HEK293 (cell line): Measurements from ENCODE around the gene VAV2.
A peak's percentile ranks its signal among the peaks of the same experiment; 100 is the strongest.

Experiments used
- CTCF ChIA-PET: fragments of 350-600 bp; formaldehyde crosslinking; extraction: SDS; loops from one replicate; lab custom pipeline; 2021; ENCODE audit warnings: antibody characterized with exemption; lab: Yijun Ruan, JAX
- POLR2A ChIA-PET: fragments of 300-600 bp; formaldehyde crosslinking; extraction: SDS; loops from one replicate; lab custom pipeline; 2020; ENCODE audit warnings: antibody characterized with exemption, inconsistent platforms; lab: Yijun Ruan, JAX
- H3K27ac ChIP-seq: fragments of 200-500 bp; sonication (Bioruptor generic); 2 replicates; pipeline ENCODE4 v1.5.1; 2014; ENCODE audit warnings: low read depth, low read length, control low read depth, inconsistent platforms; ENCODE audit errors: extremely low read depth
- H3K36me3 ChIP-seq, 2 experiments: fragments of 200-500 bp in 1 of 2; sonication (Bioruptor generic) in 1 of 2; 1 replicate in 1 of 2; 2 replicates in 1 of 2; pipeline ENCODE4 v1.5.1; 2014 to 2017; ENCODE audit warnings: inconsistent platforms in 2 of 2, low read length in 2 of 2; ENCODE audit not compliant: control insufficient read depth in 2 of 2, insufficient read depth in 1 of 2
- H3K4me1 ChIP-seq: fragments of 200-500 bp; sonication (Bioruptor generic); 2 replicates; pipeline ENCODE4 v1.5.1; 2014; ENCODE audit warnings: mild to moderate bottlenecking, low read length, inconsistent platforms; ENCODE audit not compliant: control insufficient read depth, insufficient read depth
- H3K4me3 ChIP-seq: 2 replicates; pipeline ENCODE4 v1.5.1; 2011; ENCODE audit warnings: low read depth, mild to moderate bottlenecking, control low read depth, low read length, moderate library complexity
- H3K9me3 ChIP-seq: fragments of 200-500 bp; sonication (Bioruptor generic); 2 replicates; pipeline ENCODE4 v1.5.1; 2014; ENCODE audit warnings: low read depth, low read length, inconsistent platforms; ENCODE audit not compliant: control insufficient read depth, insufficient read depth
- HOXC10 ChIP-seq: sonication (generic); formaldehyde crosslinking; IDR thresholded peaks from 2 replicates; pipeline ENCODE4 v1.8.1; 2023; ENCODE audit warnings: mild to moderate bottlenecking, missing genetic modification reagents
- OSR2 ChIP-seq: fragments of 450-650 bp; formaldehyde crosslinking; IDR thresholded peaks from 2 replicates; pipeline ENCODE4 v1.5.1; 2016; ENCODE audit warnings: missing biosample characterization, missing genetic modification characterization
- ZBTB17 ChIP-seq: fragments of 450-650 bp; formaldehyde crosslinking; IDR thresholded peaks from 2 replicates; pipeline ENCODE4 v1.5.1; 2016; ENCODE audit warnings: missing biosample characterization, missing genetic modification characterization
- ZIC2 ChIP-seq: fragments of 450-650 bp; formaldehyde crosslinking; IDR thresholded peaks from 2 replicates; pipeline ENCODE4 v1.5.1; 2016; ENCODE audit warnings: missing biosample characterization, missing genetic modification characterization
- ZNF138 ChIP-seq: fragments of 450-650 bp; formaldehyde crosslinking; IDR thresholded peaks from 2 replicates; pipeline ENCODE4 v1.5.1; 2016; ENCODE audit warnings: missing biosample characterization, missing genetic modification characterization, borderline replicate concordance
- ZNF2 ChIP-seq: fragments of 450-650 bp; formaldehyde crosslinking; IDR thresholded peaks from 2 replicates; pipeline ENCODE4 v1.5.1; 2016; ENCODE audit warnings: missing biosample characterization, missing genetic modification characterization
- ZNF23 ChIP-seq: fragments of 450-650 bp; formaldehyde crosslinking; IDR thresholded peaks from 2 replicates; pipeline ENCODE4 v1.5.1; 2016; ENCODE audit warnings: missing biosample characterization, missing genetic modification characterization, borderline replicate concordance
- ZNF239 ChIP-seq: fragments of 450-650 bp; formaldehyde crosslinking; IDR thresholded peaks from 2 replicates; pipeline ENCODE4 v1.5.1; 2016; ENCODE audit warnings: missing biosample characterization, missing genetic modification characterization
- ZNF24 ChIP-seq: fragments of 450-650 bp; formaldehyde crosslinking; IDR thresholded peaks from 2 replicates; pipeline ENCODE4 v1.5.1; 2016; ENCODE audit warnings: missing biosample characterization, missing genetic modification characterization
- ZNF302 ChIP-seq: fragments of 450-650 bp; formaldehyde crosslinking; IDR thresholded peaks from 2 replicates; pipeline ENCODE4 v1.5.1; 2016; ENCODE audit warnings: missing biosample characterization, missing genetic modification characterization, low read depth
- ZNF423 ChIP-seq: fragments of 450-650 bp; formaldehyde crosslinking; IDR thresholded peaks from 2 replicates; pipeline ENCODE4 v1.5.1; 2016; ENCODE audit warnings: missing biosample characterization, missing genetic modification characterization
- ZNF529 ChIP-seq: fragments of 450-650 bp; formaldehyde crosslinking; IDR thresholded peaks from 2 replicates; pipeline ENCODE4 v1.5.1; 2017; ENCODE audit warnings: missing genetic modification characterization, missing biosample characterization; ENCODE audit not compliant: insufficient replicate concordance
- ZNF571 ChIP-seq: fragments of 450-650 bp; formaldehyde crosslinking; IDR thresholded peaks from 2 replicates; pipeline ENCODE4 v1.5.0; 2017; ENCODE audit warnings: missing biosample characterization, missing genetic modification characterization
- ZNF596 ChIP-seq: fragments of 450-650 bp; IDR thresholded peaks from 2 replicates; pipeline ENCODE4 v1.5.0; 2018; ENCODE audit warnings: missing biosample characterization, mild to moderate bottlenecking, missing genetic modification characterization, moderate library complexity
- ZNF654 ChIP-seq: fragments of 450-650 bp; formaldehyde crosslinking; IDR thresholded peaks from 2 replicates; pipeline ENCODE4 v1.5.1; 2016; ENCODE audit warnings: low read depth, missing biosample characterization, missing genetic modification characterization
- ZNF768 ChIP-seq: fragments of 450-650 bp; formaldehyde crosslinking; IDR thresholded peaks from 2 replicates; pipeline ENCODE4 v1.5.1; 2018; ENCODE audit warnings: missing biosample characterization, mild to moderate bottlenecking, missing genetic modification characterization
- TF ChIP-seq, protein P1 (sequence below): fragments of 450-650 bp; formaldehyde crosslinking; IDR thresholded peaks from 2 replicates; pipeline ENCODE4 v1.5.1; 2016; ENCODE audit warnings: missing biosample characterization, missing genetic modification characterization
- TF ChIP-seq, protein P2 (sequence below): fragments of 450-650 bp; formaldehyde crosslinking; IDR thresholded peaks from 2 replicates; pipeline ENCODE4 v1.5.1; 2017; ENCODE audit warnings: missing biosample characterization, missing genetic modification characterization
- TF ChIP-seq, protein P3 (sequence below): fragments of 450-650 bp; formaldehyde crosslinking; IDR thresholded peaks from 2 replicates; pipeline ENCODE4 v1.5.1; 2016; ENCODE audit warnings: missing biosample characterization, missing genetic modification characterization
- TF ChIP-seq, protein P4 (sequence below): fragments of 450-650 bp; formaldehyde crosslinking; IDR thresholded peaks from 2 replicates; pipeline ENCODE4 v1.5.1; 2017; ENCODE audit warnings: missing biosample characterization, missing genetic modification characterization
- TF ChIP-seq, protein P5 (sequence below): fragments of 450-650 bp; formaldehyde crosslinking; IDR thresholded peaks from 2 replicates; pipeline ENCODE4 v1.5.1; 2016; ENCODE audit warnings: missing biosample characterization, missing genetic modification characterization

VAV2 gene

DNA sequence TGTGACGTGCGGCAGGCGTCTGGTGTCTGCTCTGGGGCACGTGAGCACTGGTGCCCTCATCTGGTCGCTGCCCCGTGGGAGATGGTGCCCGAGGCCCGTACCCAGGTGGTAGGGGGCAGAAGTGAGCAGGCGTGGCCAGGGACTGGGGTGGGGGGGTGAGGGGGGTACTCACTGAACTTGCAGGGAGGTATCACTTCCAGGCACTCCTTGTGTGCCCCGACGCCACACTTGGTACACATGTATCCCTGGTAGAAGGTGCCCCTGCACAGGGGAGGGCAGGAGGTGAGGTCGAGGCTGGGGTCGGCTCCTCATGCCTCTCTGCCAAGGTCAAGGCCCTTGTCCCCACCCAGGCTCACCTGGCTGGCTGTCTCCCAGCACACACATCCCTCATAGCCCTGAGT is 208.8 kb downstream of the VAV2 start:
- Histone ChIP-seq H3K9me3 (no peaks in the 10 kb centered on the region), H3K4me3 (no peak overlapping the region), H3K36me3 (peaks cover 0 to 31% of the 10 kb centered on the region in 2 experiments; a peak in 1 of 3 replicates), H3K27ac (no peak overlapping the region), H3K4me1 (no peaks in the 10 kb centered on the region)
- ChIA-PET POLR2A (no interaction called here), CTCF (interaction anchor here (1.0 to 5.3 kb wide), 12 partner anchors 10 to 983 kb away, joined by 3 to 200 read pairs (median 11); no protein-coding TSS in a partner anchor)
- no peak for TF ChIP-seq OSR2 (tag by site-specific recombination)

DNA sequence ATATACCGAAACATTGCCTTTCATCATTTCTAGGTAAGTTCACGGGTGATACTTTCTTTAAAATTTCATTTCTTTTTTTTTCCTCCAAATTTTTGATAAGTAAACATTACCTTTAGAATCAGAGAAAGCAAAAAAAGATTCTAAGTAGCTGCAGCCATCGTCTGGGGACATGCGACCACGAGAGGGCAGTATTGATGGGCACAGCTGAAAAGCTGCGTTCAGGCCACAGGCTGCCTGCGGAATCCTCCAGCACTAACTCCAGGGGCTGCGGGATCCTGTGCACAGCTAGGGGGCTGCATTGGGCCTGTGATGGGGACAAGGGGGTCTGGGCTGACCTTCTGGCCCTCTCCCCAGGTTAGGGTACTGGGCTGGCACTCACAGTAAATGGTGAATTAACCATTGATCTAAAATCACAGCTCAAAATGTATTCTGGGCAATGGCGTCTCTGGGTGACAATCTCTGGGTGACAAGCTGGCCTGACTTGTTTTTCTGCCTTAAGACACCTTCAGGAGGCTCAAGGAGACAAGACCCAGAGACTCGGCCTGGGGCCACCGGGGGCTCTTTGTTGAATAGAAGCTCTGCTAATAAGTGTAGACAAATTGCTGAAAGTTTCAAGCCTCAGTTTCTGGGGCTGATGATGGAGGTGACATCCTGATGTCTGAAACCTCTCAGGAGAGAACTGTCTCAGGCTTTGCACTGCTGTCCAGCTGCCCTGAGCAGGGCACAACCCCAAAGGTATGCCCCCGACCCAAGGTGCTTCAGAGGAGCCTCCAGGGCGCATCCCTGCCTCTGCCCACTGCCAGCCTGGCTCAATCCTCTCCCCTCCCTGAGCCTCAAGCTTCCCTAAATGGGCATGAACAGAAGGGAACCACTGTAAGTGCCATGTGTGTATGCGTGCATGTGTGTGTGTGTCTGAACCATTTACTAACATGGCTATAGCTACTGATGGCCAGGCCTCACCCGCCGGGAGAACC is 209.7 kb downstream of the VAV2 start:
- TF ChIP-seq ZNF654 (tag by site-specific recombination) (peak; percentile 59), ZNF529 (tag by site-specific recombination) (no peak), ZNF24 (tag by site-specific recombination) (no peak)
- TF ChIP-seq, protein P1, sequence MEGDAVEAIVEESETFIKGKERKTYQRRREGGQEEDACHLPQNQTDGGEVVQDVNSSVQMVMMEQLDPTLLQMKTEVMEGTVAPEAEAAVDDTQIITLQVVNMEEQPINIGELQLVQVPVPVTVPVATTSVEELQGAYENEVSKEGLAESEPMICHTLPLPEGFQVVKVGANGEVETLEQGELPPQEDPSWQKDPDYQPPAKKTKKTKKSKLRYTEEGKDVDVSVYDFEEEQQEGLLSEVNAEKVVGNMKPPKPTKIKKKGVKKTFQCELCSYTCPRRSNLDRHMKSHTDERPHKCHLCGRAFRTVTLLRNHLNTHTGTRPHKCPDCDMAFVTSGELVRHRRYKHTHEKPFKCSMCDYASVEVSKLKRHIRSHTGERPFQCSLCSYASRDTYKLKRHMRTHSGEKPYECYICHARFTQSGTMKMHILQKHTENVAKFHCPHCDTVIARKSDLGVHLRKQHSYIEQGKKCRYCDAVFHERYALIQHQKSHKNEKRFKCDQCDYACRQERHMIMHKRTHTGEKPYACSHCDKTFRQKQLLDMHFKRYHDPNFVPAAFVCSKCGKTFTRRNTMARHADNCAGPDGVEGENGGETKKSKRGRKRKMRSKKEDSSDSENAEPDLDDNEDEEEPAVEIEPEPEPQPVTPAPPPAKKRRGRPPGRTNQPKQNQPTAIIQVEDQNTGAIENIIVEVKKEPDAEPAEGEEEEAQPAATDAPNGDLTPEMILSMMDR (tag by site-specific recombination): peak; percentile 77
- Histone ChIP-seq H3K36me3 (peaks cover 0 to 40% of the 10 kb centered on the region in 2 experiments; a peak in 1 of 3 replicates), H3K4me3 (no peak overlapping the region), H3K9me3 (no peaks in the 10 kb centered on the region), H3K27ac (no peak overlapping the region), H3K4me1 (no peaks in the 10 kb centered on the region)
- CTCF ChIA-PET: interaction anchor here (0.5 to 5.3 kb wide), 40 partner anchors 8 to 982 kb away, joined by 3 to 200 read pairs (median 4); partner anchors contain the start of genes BRD3OS and SARDH
- POLR2A ChIA-PET: interaction anchor here (0.6 to 1.8 kb wide), 3 partner anchors 13 to 211 kb away, joined by 3 to 14 read pairs (median 4); no protein-coding TSS in a partner anchor

DNA sequence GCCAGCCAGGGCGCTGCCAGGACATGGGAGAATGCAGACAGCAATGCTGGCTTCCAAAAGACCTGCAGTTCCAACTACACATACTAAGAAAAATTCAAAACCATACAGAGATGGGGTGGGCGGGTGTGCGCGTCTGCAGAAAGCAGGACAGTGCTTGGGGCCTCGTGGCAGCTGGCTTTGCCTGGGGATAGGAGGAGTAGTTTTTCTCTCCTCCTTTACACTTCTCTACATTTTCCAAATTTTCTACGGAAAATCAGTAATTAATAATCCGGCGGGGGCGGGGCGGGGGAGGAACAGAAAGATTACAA is 210.3 kb downstream of the VAV2 start:
- ChIA-PET POLR2A (interaction anchor here (0.6 to 1.8 kb wide), 3 partner anchors 13 to 212 kb away, joined by 3 to 14 read pairs (median 4); no protein-coding TSS in a partner anchor), CTCF (interaction anchor here (0.6 to 5.3 kb wide), 33 partner anchors 8 to 661 kb away, joined by 3 to 200 read pairs (median 5); partner anchors contain the start of genes BRD3OS and SARDH)
- Histone ChIP-seq H3K36me3 (peaks cover 0 to 45% of the 10 kb centered on the region in 2 experiments; a peak in 1 of 3 replicates), H3K9me3 (no peaks in the 10 kb centered on the region), H3K4me3 (no peak overlapping the region), H3K27ac (no peak overlapping the region), H3K4me1 (no peaks in the 10 kb centered on the region)
- TF ChIP-seq ZNF239 (tag by site-specific recombination) (no peak), ZIC2 (no peak), ZNF768 (tag by site-specific recombination) (no peak), ZNF423 (tag by site-specific recombination) (no peak), ZNF23 (tag by site-specific recombination) (no peak), ZNF138 (no peak), ZNF2 (tag by site-specific recombination) (no peak), ZNF302 (tag by site-specific recombination) (no peak), ZNF571 (no peak), ZBTB17 (tag by site-specific recombination) (no peak), HOXC10 (no peak), ZNF596 (tag by site-specific recombination) (no peak)
- TF ChIP-seq, protein P2, sequence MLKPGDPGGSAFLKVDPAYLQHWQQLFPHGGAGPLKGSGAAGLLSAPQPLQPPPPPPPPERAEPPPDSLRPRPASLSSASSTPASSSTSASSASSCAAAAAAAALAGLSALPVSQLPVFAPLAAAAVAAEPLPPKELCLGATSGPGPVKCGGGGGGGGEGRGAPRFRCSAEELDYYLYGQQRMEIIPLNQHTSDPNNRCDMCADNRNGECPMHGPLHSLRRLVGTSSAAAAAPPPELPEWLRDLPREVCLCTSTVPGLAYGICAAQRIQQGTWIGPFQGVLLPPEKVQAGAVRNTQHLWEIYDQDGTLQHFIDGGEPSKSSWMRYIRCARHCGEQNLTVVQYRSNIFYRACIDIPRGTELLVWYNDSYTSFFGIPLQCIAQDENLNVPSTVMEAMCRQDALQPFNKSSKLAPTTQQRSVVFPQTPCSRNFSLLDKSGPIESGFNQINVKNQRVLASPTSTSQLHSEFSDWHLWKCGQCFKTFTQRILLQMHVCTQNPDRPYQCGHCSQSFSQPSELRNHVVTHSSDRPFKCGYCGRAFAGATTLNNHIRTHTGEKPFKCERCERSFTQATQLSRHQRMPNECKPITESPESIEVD (tag by site-specific recombination): no peak
- TF ChIP-seq, protein P3, sequence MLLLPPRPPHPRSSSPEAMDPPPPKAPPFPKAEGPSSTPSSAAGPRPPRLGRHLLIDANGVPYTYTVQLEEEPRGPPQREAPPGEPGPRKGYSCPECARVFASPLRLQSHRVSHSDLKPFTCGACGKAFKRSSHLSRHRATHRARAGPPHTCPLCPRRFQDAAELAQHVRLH (tag by site-specific recombination): no peak
- TF ChIP-seq, protein P4, sequence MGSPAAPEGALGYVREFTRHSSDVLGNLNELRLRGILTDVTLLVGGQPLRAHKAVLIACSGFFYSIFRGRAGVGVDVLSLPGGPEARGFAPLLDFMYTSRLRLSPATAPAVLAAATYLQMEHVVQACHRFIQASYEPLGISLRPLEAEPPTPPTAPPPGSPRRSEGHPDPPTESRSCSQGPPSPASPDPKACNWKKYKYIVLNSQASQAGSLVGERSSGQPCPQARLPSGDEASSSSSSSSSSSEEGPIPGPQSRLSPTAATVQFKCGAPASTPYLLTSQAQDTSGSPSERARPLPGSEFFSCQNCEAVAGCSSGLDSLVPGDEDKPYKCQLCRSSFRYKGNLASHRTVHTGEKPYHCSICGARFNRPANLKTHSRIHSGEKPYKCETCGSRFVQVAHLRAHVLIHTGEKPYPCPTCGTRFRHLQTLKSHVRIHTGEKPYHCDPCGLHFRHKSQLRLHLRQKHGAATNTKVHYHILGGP (tag by site-specific recombination): no peak
- TF ChIP-seq, protein P5, sequence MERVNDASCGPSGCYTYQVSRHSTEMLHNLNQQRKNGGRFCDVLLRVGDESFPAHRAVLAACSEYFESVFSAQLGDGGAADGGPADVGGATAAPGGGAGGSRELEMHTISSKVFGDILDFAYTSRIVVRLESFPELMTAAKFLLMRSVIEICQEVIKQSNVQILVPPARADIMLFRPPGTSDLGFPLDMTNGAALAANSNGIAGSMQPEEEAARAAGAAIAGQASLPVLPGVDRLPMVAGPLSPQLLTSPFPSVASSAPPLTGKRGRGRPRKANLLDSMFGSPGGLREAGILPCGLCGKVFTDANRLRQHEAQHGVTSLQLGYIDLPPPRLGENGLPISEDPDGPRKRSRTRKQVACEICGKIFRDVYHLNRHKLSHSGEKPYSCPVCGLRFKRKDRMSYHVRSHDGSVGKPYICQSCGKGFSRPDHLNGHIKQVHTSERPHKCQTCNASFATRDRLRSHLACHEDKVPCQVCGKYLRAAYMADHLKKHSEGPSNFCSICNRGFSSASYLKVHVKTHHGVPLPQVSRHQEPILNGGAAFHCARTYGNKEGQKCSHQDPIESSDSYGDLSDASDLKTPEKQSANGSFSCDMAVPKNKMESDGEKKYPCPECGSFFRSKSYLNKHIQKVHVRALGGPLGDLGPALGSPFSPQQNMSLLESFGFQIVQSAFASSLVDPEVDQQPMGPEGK (tag by site-specific recombination): no peak
